H9 (cell line): ENCODE measurements around the gene UBE2D1. TPM values are rescaled to one million over a fixed set of nuclear protein-coding genes. Genes with fewer than 3 reads are reported as not detected.

Source experiments
- DNase-seq: peaks from one replicate; pipeline ENCODE4 v3.0.0-alpha.2; 2017
- H2AFZ ChIP-seq: one replicate; pipeline ENCODE4 v1.6.1; 2013; ENCODE audit warnings: mild to moderate bottlenecking, low read length, control low read depth, moderate library complexity
- H2AK5ac ChIP-seq: 2 replicates; pipeline ENCODE4 v1.6.1; 2013; ENCODE audit warnings: low read length, control low read depth, mixed read lengths; ENCODE audit not compliant: insufficient read length
- H2BK120ac ChIP-seq: one replicate; pipeline ENCODE4 v1.6.1; 2013; ENCODE audit warnings: low read depth, mild to moderate bottlenecking, low read length, control low read depth, inconsistent platforms; ENCODE audit not compliant: poor library complexity, severe bottlenecking
- H2BK12ac ChIP-seq: 2 replicates; pipeline ENCODE4 v1.6.1; 2013; ENCODE audit warnings: low read length, control low read depth, mixed read lengths, low read depth; ENCODE audit not compliant: insufficient read length
- H2BK15ac ChIP-seq: 2 replicates; pipeline ENCODE4 v1.6.1; 2013; ENCODE audit warnings: low read depth, low read length, control low read depth
- H2BK20ac ChIP-seq: one replicate; pipeline ENCODE4 v1.6.1; 2013; ENCODE audit warnings: low read depth, mild to moderate bottlenecking, low read length, control low read depth, inconsistent platforms; ENCODE audit not compliant: poor library complexity, severe bottlenecking
- H2BK5ac ChIP-seq: 2 replicates; pipeline ENCODE4 v1.6.1; 2013; ENCODE audit warnings: low read length, control low read depth, mixed read lengths; ENCODE audit not compliant: insufficient read length
- H3K14ac ChIP-seq: 2 replicates; pipeline ENCODE4 v1.6.1; 2013; ENCODE audit warnings: low read length, control low read depth; ENCODE audit not compliant: insufficient read depth
- H3K18ac ChIP-seq: 2 replicates; pipeline ENCODE4 v1.6.1; 2013; ENCODE audit warnings: low read depth, mild to moderate bottlenecking, mixed read lengths, low read length, control low read depth; ENCODE audit not compliant: insufficient read length
- H3K23ac ChIP-seq: 2 replicates; pipeline ENCODE4 v1.6.1; 2013; ENCODE audit warnings: low read length, control low read depth, mixed read lengths, low read depth; ENCODE audit not compliant: insufficient read length
- H3K23me2 ChIP-seq: 2 replicates; pipeline ENCODE4 v1.6.1; 2013; ENCODE audit warnings: low read depth, mild to moderate bottlenecking, mixed read lengths, low read length, control low read depth; ENCODE audit not compliant: insufficient read length, poor library complexity, severe bottlenecking
- H3K27ac ChIP-seq: 2 replicates; pipeline ENCODE4 v1.5.1; 2013; ENCODE audit warnings: low read length, control low read depth, mixed read lengths, low read depth; ENCODE audit not compliant: insufficient read length
- H3K27me3 ChIP-seq: 2 replicates; pipeline ENCODE4 v1.6.1; 2013; ENCODE audit warnings: low read length, control low read depth, inconsistent platforms; ENCODE audit not compliant: insufficient read depth
- H3K4ac ChIP-seq: 2 replicates; pipeline ENCODE4 v1.6.1; 2013; ENCODE audit warnings: low read depth, mild to moderate bottlenecking, control low read depth, inconsistent platforms, low read length, moderate library complexity
- H3K4me1 ChIP-seq: 2 replicates; pipeline ENCODE4 v1.6.1; 2013; ENCODE audit warnings: low read length, control low read depth, inconsistent platforms; ENCODE audit not compliant: insufficient read depth
- H3K4me2 ChIP-seq: 2 replicates; pipeline ENCODE4 v1.6.1; 2013; ENCODE audit warnings: low read length, control low read depth, mixed read lengths; ENCODE audit not compliant: insufficient read length, insufficient read depth
- H3K56ac ChIP-seq: 2 replicates; pipeline ENCODE4 v1.6.1; 2013; ENCODE audit warnings: low read depth, mild to moderate bottlenecking, mixed read lengths, low read length, control low read depth; ENCODE audit not compliant: insufficient read length
- H3K79me1 ChIP-seq: 2 replicates; pipeline ENCODE4 v1.6.1; 2013; ENCODE audit warnings: low read depth, mild to moderate bottlenecking, moderate library complexity, low read length, control low read depth, inconsistent platforms; ENCODE audit not compliant: insufficient read depth, poor library complexity, severe bottlenecking
- H3K79me2 ChIP-seq: 2 replicates; pipeline ENCODE4 v1.6.1; 2013; ENCODE audit warnings: low read length, control low read depth, inconsistent platforms; ENCODE audit not compliant: insufficient read depth
- H3K9ac ChIP-seq: 2 replicates; pipeline ENCODE4 v1.6.1; 2013; ENCODE audit warnings: low read length, control low read depth, mixed read lengths; ENCODE audit not compliant: insufficient read length; ENCODE audit errors: extremely low read depth
- H3K9me3 ChIP-seq: one replicate; pipeline ENCODE4 v1.6.1; 2013; ENCODE audit warnings: low read depth, low read length, inconsistent platforms; ENCODE audit not compliant: control insufficient read depth
- H3T11ph ChIP-seq: one replicate; pipeline ENCODE4 v1.6.1; 2013; ENCODE audit warnings: mild to moderate bottlenecking, low read length, control low read depth, inconsistent platforms
- H4K20me1 ChIP-seq: one replicate; pipeline ENCODE4 v1.6.1; 2013; ENCODE audit not compliant: control insufficient read depth, insufficient read length, insufficient read depth
- H4K5ac ChIP-seq: 2 replicates; pipeline ENCODE4 v1.6.1; 2013; ENCODE audit warnings: low read depth, mild to moderate bottlenecking, mixed read lengths, low read length, control low read depth; ENCODE audit not compliant: insufficient read length
- H4K8ac ChIP-seq: replicated peaks from 2 replicates; pipeline ENCODE4 v1.6.1; 2013; ENCODE audit warnings: low read length, control low read depth, mixed read lengths, low read depth; ENCODE audit not compliant: insufficient read length
- H4K91ac ChIP-seq: 2 replicates; pipeline ENCODE4 v1.6.1; 2013; ENCODE audit warnings: low read depth, mild to moderate bottlenecking, moderate library complexity, mixed read lengths, low read length, control low read depth; ENCODE audit not compliant: insufficient read length
- H3K27ac Mint-ChIP-seq, 3 experiments: 2 replicates in 2 of 3; 3 replicates in 1 of 3; pipeline ENCODE4 v1.8.0; 2020 to 2021; ENCODE audit warnings: mixed read lengths in 3 of 3, mild to moderate bottlenecking in 1 of 3, moderate library complexity in 1 of 3
- H3K27me3 Mint-ChIP-seq: 2 replicates; pipeline ENCODE4 v1.8.0; 2021; ENCODE audit warnings: low read depth, mild to moderate bottlenecking, moderate library complexity, mixed read lengths
- H3K36me3 Mint-ChIP-seq, 3 experiments: 2 replicates in 2 of 3; 3 replicates in 1 of 3; pipeline ENCODE4 v1.8.0; 2020 to 2021; ENCODE audit warnings: low read depth in 3 of 3, mixed read lengths in 3 of 3; ENCODE audit not compliant: insufficient read depth in 1 of 3
- H3K4me1 Mint-ChIP-seq, 2 experiments: 2 replicates each; pipeline ENCODE4 v1.8.0; 2020; ENCODE audit warnings: mixed read lengths in 2 of 2
- H3K4me3 Mint-ChIP-seq, 2 experiments: 2 replicates in 1 of 2; 3 replicates in 1 of 2; pipeline ENCODE4 v1.8.0; 2020 to 2021; ENCODE audit warnings: mild to moderate bottlenecking in 2 of 2, mixed read lengths in 2 of 2, moderate library complexity in 1 of 2
- H3K9me3 Mint-ChIP-seq, 2 experiments: 2 replicates in 1 of 2; 3 replicates in 1 of 2; pipeline ENCODE4 v1.8.0; 2020; ENCODE audit warnings: mild to moderate bottlenecking in 2 of 2, mixed read lengths in 2 of 2, moderate library complexity in 1 of 2
- CTCF ChIP-seq: fragments of 200-600 bp; sonication (generic); conservative IDR thresholded peaks from 3 replicates; pipeline ENCODE4 v1.8.0; 2021; ENCODE audit warnings: antibody characterized with exemption, mild to moderate bottlenecking
- WGBS: extraction: QIAGEN DNeasy Blood & Tissue Kit; methylation state at CpG from one replicate; pipeline ENCODE4 v1.1.7; 2013; ENCODE audit warnings: missing lambda C conversion rate, low lambda C conversion rate, mixed read lengths; ENCODE audit not compliant: insufficient read length; ENCODE audit errors: extremely low coverage; 5-methylcytosine and 5-hydroxymethylcytosine counted together
- total RNA-seq: library from RNA; stranded (reverse); gene quantifications from 2 replicates; pipeline ENCODE4 v1.2.1, GENCODE V29; 2021

Gene UBE2D1
- total RNA-seq, 1 experiment from 2014 or later: 26.8 TPM

- no peak overlapping the region for H2BK20ac ChIP-seq
- no peak overlapping the region for H3K18ac ChIP-seq
- Mint-ChIP-seq H3K4me1 (peaks cover 4% of the 10 kb centered on the region in 2 experiments), H3K4me3 (no peak overlapping the region), H3K27me3 (no peaks in the 10 kb centered on the region; the same call in 1 of the 2 replicates), H3K9me3 (peaks cover 2 to 3% of the 10 kb centered on the region in 2 experiments; a peak in 2 of 5 replicates), H3K36me3 (no peaks in the 10 kb centered on the region), H3K27ac (no peak overlapping the region)
- no peaks in the 10 kb centered on the region for H3K9me3 ChIP-seq
- H3K4me2 ChIP-seq: no peak overlapping the region
- TF ChIP-seq CTCF: no peak
- H2AFZ ChIP-seq: no peak overlapping the region
- H2BK12ac ChIP-seq: no peak overlapping the region
- no peaks in the 10 kb centered on the region for H3K79me2 ChIP-seq
- no peak overlapping the region for H3K27ac ChIP-seq
- H4K91ac ChIP-seq: no peak overlapping the region
- no peak overlapping the region for H3K23ac ChIP-seq
- WGBS: no CpG with 5 or more reads among the region's 1 CpG
- H3K4me1 ChIP-seq: no peaks in the 10 kb centered on the region
- DNase-seq: no peak
- H2BK5ac ChIP-seq: no peak overlapping the region
- no peak overlapping the region for H4K5ac ChIP-seq
- H3K27me3 ChIP-seq: no peaks in the 10 kb centered on the region
- no peak overlapping the region for H2AK5ac ChIP-seq
- no peak overlapping the region for H4K8ac ChIP-seq
- no peak overlapping the region for H2BK120ac ChIP-seq
- no peak overlapping the region for H3K14ac ChIP-seq
- H3K4ac ChIP-seq: no peak overlapping the region
- H3K56ac ChIP-seq: no peak overlapping the region
- H2BK15ac ChIP-seq: no peak overlapping the region
- H3T11ph ChIP-seq: no peak overlapping the region
- H3K79me1 ChIP-seq: no peaks in the 10 kb centered on the region
- H3K9ac ChIP-seq: no peak overlapping the region
- no peaks in the 10 kb centered on the region for H4K20me1 ChIP-seq
- H3K23me2 ChIP-seq: peaks cover 1% of the 10 kb centered on the region
These were observed 4.4 kb upstream of the UBE2D1 start for GRCh38 chr10:58330431-58330830.
